H1 (cell line): Measurements from ENCODE around the gene GJE1. TPM values are rescaled to one million over a fixed set of nuclear protein-coding genes. Genes with fewer than 3 reads are reported as not detected.

Experiments
- BCL11A ChIP-seq, 2 experiments: IDR thresholded peaks; one replicate each; pipeline ENCODE4 v1.6.1; 2011; ENCODE audit warnings: low read depth in 2 of 2, low read length in 2 of 2, mild to moderate bottlenecking in 2 of 2
- CEBPB ChIP-seq: IDR thresholded peaks from 2 replicates; pipeline ENCODE4 v1.6.1; 2012; ENCODE audit warnings: low read depth, low read length
- E2F6 ChIP-seq: IDR thresholded peaks from 2 replicates; pipeline ENCODE4 v1.6.1; 2012; ENCODE audit warnings: inconsistent platforms
- GTF2F1 ChIP-seq: IDR thresholded peaks from 2 replicates; pipeline ENCODE4 v1.6.1; 2012; ENCODE audit warnings: low read depth, low read length, improper control_type of control experiment, borderline replicate concordance
- KDM4A ChIP-seq: IDR thresholded peaks from one replicate; pipeline ENCODE4 v1.7.1; 2012; ENCODE audit warnings: low read depth, mild to moderate bottlenecking, moderate library complexity, low read length, inconsistent platforms; ENCODE audit not compliant: severe bottlenecking
- RFX5 ChIP-seq: IDR thresholded peaks from 2 replicates; pipeline ENCODE4 v1.6.1; 2011; ENCODE audit warnings: low read depth, low read length, improper control_type of control experiment, borderline replicate concordance
- SIRT6 ChIP-seq: IDR thresholded peaks from one replicate; pipeline ENCODE4 v1.7.1; 2012; ENCODE audit warnings: low read length, inconsistent platforms
- YY1 ChIP-seq: IDR thresholded peaks from 2 replicates; pipeline ENCODE4 v1.6.1; 2011; ENCODE audit warnings: low read depth, mild to moderate bottlenecking, low read length
- ZNF274 ChIP-seq: IDR thresholded peaks from 2 replicates; pipeline ENCODE4 v1.7.0; 2012; ENCODE audit warnings: low read length, borderline replicate concordance; ENCODE audit errors: extremely low read depth
- polyA plus RNA-seq, 7 experiments: library from polyadenylated mRNA; depleted of rRNA in 3 of 7; stranded (reverse) in 5 of 7; unstranded in 2 of 7; fragments of >200 nt in 5 of 7; fragments of 200-250 nt in 2 of 7; gene quantifications; 1 replicate in 5 of 7; 2 replicates in 1 of 7; 4 replicates in 1 of 7; pipeline versions ENCODE4 v1.2.1 to v1.2.3, GENCODE V29; 2011 to 2013; ENCODE audit warnings: missing spikeins in 2 of 7, mixed read lengths in 2 of 7
- total RNA-seq: library from RNA; stranded (reverse); fragmentation: NEBNext Ultra II Directional; extraction: Animal tissue kit (Norgen Biotek cat#: 25700); gene quantifications from 2 replicates; pipeline ENCODE4 v1.2.1, GENCODE V29; 2021
- TF ChIP-seq, protein P1 (sequence below): fragments of 300-600 bp; sonication (generic); IDR thresholded peaks from 2 replicates; pipeline ENCODE4 v1.7.1; 2012; ENCODE audit warnings: low read length, moderate library complexity, mild to moderate bottlenecking, inconsistent platforms; ENCODE audit not compliant: insufficient replicate concordance

GJE1 gene
- total and polyA plus RNA-seq, 2 of the 8 experiments (the other 6 are each of a cell fraction or from before 2014, with no cell fraction given), result not detected

GRCh38 chr6:142152746-142153145 lies 20.0 kb downstream of the GJE1 start (continued):
- TF ChIP-seq, protein P1, sequence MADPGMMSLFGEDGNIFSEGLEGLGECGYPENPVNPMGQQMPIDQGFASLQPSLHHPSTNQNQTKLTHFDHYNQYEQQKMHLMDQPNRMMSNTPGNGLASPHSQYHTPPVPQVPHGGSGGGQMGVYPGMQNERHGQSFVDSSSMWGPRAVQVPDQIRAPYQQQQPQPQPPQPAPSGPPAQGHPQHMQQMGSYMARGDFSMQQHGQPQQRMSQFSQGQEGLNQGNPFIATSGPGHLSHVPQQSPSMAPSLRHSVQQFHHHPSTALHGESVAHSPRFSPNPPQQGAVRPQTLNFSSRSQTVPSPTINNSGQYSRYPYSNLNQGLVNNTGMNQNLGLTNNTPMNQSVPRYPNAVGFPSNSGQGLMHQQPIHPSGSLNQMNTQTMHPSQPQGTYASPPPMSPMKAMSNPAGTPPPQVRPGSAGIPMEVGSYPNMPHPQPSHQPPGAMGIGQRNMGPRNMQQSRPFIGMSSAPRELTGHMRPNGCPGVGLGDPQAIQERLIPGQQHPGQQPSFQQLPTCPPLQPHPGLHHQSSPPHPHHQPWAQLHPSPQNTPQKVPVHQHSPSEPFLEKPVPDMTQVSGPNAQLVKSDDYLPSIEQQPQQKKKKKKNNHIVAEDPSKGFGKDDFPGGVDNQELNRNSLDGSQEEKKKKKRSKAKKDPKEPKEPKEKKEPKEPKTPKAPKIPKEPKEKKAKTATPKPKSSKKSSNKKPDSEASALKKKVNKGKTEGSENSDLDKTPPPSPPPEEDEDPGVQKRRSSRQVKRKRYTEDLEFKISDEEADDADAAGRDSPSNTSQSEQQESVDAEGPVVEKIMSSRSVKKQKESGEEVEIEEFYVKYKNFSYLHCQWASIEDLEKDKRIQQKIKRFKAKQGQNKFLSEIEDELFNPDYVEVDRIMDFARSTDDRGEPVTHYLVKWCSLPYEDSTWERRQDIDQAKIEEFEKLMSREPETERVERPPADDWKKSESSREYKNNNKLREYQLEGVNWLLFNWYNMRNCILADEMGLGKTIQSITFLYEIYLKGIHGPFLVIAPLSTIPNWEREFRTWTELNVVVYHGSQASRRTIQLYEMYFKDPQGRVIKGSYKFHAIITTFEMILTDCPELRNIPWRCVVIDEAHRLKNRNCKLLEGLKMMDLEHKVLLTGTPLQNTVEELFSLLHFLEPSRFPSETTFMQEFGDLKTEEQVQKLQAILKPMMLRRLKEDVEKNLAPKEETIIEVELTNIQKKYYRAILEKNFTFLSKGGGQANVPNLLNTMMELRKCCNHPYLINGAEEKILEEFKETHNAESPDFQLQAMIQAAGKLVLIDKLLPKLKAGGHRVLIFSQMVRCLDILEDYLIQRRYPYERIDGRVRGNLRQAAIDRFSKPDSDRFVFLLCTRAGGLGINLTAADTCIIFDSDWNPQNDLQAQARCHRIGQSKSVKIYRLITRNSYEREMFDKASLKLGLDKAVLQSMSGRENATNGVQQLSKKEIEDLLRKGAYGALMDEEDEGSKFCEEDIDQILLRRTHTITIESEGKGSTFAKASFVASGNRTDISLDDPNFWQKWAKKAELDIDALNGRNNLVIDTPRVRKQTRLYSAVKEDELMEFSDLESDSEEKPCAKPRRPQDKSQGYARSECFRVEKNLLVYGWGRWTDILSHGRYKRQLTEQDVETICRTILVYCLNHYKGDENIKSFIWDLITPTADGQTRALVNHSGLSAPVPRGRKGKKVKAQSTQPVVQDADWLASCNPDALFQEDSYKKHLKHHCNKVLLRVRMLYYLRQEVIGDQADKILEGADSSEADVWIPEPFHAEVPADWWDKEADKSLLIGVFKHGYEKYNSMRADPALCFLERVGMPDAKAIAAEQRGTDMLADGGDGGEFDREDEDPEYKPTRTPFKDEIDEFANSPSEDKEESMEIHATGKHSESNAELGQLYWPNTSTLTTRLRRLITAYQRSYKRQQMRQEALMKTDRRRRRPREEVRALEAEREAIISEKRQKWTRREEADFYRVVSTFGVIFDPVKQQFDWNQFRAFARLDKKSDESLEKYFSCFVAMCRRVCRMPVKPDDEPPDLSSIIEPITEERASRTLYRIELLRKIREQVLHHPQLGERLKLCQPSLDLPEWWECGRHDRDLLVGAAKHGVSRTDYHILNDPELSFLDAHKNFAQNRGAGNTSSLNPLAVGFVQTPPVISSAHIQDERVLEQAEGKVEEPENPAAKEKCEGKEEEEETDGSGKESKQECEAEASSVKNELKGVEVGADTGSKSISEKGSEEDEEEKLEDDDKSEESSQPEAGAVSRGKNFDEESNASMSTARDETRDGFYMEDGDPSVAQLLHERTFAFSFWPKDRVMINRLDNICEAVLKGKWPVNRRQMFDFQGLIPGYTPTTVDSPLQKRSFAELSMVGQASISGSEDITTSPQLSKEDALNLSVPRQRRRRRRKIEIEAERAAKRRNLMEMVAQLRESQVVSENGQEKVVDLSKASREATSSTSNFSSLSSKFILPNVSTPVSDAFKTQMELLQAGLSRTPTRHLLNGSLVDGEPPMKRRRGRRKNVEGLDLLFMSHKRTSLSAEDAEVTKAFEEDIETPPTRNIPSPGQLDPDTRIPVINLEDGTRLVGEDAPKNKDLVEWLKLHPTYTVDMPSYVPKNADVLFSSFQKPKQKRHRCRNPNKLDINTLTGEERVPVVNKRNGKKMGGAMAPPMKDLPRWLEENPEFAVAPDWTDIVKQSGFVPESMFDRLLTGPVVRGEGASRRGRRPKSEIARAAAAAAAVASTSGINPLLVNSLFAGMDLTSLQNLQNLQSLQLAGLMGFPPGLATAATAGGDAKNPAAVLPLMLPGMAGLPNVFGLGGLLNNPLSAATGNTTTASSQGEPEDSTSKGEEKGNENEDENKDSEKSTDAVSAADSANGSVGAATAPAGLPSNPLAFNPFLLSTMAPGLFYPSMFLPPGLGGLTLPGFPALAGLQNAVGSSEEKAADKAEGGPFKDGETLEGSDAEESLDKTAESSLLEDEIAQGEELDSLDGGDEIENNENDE, result no peak
- TF ChIP-seq GTF2F1, result no peak
- TF ChIP-seq SIRT6, result no peak
- TF ChIP-seq KDM4A, result no peak
- no peak for TF ChIP-seq RFX5
- no peak for TF ChIP-seq YY1
- TF ChIP-seq ZNF274, result no peak
- TF ChIP-seq E2F6, result no peak
- TF ChIP-seq CEBPB, result no peak
- TF ChIP-seq BCL11A (IDR thresholded peaks at IDR 0.05; ENCODE audit: low read depth in 2 of 2, low read length in 2 of 2), result no peak
